OCI-M2 (cell line): Measurements from ENCODE around the gene TNRC6C.

Experiments used
- DNase-seq: peaks from one replicate; lab custom pipeline; 2025; ENCODE audit not compliant: unreplicated experiment; lab: John Stamatoyannopoulos, UW

TNRC6C gene

GRCh38 chr17:78148286-78149016 is 189.9 kb downstream of the TNRC6C start:
- no peak for DNase-seq

- no peak for DNase-seq
Observed at GRCh38 chr17:78151514-78152008, 193.1 kb downstream of the TNRC6C start.

GRCh38 chr17:78154903-78155811 is 196.7 kb downstream of the TNRC6C start:
- DNase-seq: no peak
